ENCODE measurements around the gene CTXND1.

CTXND1 gene

GRCh38 chr15:80260551-80260950 lies 8.5 kb upstream of the CTXND1 start:
- TF ChIP-seq, protein P1, sequence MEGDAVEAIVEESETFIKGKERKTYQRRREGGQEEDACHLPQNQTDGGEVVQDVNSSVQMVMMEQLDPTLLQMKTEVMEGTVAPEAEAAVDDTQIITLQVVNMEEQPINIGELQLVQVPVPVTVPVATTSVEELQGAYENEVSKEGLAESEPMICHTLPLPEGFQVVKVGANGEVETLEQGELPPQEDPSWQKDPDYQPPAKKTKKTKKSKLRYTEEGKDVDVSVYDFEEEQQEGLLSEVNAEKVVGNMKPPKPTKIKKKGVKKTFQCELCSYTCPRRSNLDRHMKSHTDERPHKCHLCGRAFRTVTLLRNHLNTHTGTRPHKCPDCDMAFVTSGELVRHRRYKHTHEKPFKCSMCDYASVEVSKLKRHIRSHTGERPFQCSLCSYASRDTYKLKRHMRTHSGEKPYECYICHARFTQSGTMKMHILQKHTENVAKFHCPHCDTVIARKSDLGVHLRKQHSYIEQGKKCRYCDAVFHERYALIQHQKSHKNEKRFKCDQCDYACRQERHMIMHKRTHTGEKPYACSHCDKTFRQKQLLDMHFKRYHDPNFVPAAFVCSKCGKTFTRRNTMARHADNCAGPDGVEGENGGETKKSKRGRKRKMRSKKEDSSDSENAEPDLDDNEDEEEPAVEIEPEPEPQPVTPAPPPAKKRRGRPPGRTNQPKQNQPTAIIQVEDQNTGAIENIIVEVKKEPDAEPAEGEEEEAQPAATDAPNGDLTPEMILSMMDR (IDR thresholded peaks at IDR 0.05; ENCODE audit: extremely low read depth, missing control alignments), result no peak
- DNase-seq (ENCODE audit: low spot score), result no peak

DNA sequence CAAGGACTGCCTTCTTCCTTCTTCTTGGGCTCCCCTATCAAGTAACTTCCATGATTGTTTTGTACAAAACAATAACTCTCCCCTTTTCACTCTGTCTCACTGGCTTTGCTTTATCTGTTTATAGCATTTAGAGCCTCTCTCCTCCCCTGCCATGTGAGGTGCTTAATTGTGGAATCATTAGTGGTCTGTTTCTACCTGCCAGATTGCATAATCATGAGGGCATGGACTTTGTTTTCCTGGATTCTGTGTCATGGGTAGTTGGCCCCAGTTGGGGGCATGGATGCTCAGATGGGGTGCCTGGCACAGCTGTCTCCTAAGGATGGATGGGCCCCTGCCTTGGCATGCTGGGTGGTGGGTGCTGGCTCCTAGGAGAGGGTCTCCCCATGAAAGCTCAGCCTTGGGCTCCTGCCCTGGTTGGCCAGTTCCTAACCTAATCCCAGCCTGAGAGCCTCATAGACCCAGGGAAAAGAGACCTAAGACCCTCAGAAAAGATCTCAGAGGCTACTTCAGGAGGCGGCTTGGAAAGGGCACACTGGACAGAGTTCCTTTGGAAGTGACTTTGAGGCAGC lies 8.0 kb upstream of the CTXND1 start:
- TF ChIP-seq, protein P1 (IDR thresholded peaks at IDR 0.05; ENCODE audit: extremely low read depth, missing control alignments), result no peak
- DNase-seq (ENCODE audit: low spot score), result no peak

GRCh38 chr15:80251428-80252120 lies 439 bp downstream of the CTXND1 start:
- peak; percentile 30 for DNase-seq (ENCODE audit: low spot score)
- TF ChIP-seq, protein P1 (IDR thresholded peaks at IDR 0.05; ENCODE audit: extremely low read depth, missing control alignments), result no peak

- TF ChIP-seq, protein P1 (IDR thresholded peaks at IDR 0.05; ENCODE audit: extremely low read depth, missing control alignments), result no peak
- no peak for DNase-seq (ENCODE audit: low spot score)
Observed at GRCh38 chr15:80250614-80251427, 1.2 kb downstream of the CTXND1 start.

- TF ChIP-seq, protein P1 (IDR thresholded peaks at IDR 0.05; ENCODE audit: extremely low read depth, missing control alignments), result no peak
- no peak for DNase-seq (ENCODE audit: low spot score)
Observed at GRCh38 chr15:80249973-80250372, 2.0 kb downstream of the CTXND1 start.

DNA sequence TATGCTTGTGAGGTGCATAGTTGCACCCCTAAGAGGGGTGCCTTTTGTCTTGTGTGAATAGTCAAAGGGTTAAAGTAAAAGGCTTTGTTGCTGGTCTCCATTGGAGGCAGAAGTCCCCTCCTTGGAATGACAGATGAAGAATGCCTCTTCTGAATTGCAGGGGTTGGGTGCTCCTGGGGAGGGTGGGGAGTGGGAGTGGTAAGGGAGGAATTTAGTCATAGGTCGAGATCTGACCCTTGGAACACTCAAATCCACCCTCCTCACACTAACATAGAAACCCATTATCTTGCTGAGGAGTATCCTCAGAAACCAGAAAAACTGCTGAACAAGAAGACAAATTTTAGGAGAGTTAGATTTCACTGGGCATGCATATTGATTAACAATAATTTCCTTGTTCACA lies 4.7 kb downstream of the CTXND1 start:
- no peak for DNase-seq (ENCODE audit: low spot score)
- TF ChIP-seq, protein P1 (IDR thresholded peaks at IDR 0.05; ENCODE audit: extremely low read depth, missing control alignments), result no peak

DNA sequence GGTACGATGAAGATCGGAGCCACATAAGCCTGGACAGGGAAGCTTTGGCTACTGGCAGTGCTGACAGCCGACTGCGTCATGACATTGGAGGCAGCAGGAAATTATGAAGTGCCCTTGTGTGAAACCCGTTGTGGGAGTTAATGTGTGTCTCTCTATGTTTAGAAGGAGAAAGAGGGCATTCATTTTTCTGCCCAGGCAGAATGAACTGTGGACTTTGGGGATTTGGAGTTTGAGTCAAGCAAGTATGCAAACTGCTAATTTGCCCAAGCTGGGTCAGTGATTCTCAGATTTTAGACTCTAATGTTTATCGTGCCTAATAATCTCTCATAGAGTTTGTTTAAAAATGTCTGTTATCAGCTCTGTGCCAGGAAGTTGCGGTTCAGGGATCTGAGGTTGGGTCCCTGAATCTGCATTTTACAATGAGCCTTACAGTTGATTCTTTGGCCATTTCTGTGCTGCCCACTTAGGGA lies 5.6 kb downstream of the CTXND1 start:
- DNase-seq (ENCODE audit: low spot score), result no peak
- TF ChIP-seq, protein P1 (IDR thresholded peaks at IDR 0.05; ENCODE audit: extremely low read depth, missing control alignments), result no peak

Data from GM20000 (cell line).